ENCODE results near the gene GNAO1.
A peak's percentile ranks its signal among the peaks of the same experiment; 100 is the strongest.

Gene GNAO1

DNA sequence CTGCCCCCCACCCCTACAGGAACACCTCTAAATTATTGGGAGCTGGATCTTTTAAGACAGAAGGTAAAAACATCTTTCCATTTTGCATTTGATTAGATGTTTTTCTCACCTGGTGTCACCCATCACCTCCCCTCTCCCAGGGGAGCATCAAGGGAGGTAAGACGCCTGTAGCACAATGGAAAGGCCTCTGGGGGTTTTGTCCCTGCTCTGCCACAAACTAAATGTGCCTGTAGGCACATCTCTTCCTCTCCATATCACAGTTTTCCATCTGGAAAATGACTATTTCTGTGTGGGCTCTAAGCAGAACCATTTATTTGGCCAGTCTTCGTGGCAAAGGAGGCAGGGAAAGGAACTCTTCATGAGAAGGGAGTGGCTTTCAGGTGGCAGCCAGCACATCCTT is 76.6 kb downstream of the GNAO1 start:
- no peak for FAIRE-seq

DNA sequence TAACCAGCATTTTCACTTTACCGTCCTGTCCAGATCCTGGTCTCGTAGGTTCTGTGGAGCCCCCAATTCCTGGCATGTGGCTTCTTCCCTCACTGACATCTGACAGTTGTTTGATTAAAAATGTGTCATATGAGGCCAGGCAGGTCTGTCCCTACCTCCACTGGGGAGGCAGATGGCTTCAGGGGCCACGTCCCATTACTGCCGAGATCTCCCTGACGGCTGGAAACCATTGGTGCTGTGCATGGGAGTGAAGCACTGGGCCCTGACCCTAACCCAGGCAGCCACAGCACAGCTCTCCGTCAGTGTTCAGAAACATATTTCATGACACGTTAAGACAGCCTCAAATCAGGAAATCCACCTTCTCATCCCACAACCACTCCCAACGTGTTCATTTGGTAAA is 77.5 kb downstream of the GNAO1 start:
- FAIRE-seq, result no peak

DNA sequence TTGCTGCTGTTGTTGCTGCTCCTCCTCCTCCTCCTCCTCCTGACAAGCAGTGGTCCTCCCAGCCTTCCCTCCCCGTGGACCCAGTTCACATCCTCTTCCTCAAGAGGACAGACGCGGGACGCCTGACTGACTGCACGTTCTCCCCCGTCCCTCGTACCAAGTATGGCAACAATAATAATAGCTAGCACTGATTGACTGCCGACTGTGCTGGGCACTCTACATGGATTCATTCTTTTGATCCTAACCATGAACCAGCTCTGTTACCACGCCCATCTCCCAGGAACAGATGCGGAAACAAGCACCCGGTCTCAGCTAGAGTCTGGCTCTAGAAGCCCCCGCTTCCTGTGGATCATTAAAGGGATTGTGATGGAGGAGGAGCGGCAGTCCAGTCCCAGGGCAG is 78.0 kb downstream of the GNAO1 start:
- no peak for FAIRE-seq

DNA sequence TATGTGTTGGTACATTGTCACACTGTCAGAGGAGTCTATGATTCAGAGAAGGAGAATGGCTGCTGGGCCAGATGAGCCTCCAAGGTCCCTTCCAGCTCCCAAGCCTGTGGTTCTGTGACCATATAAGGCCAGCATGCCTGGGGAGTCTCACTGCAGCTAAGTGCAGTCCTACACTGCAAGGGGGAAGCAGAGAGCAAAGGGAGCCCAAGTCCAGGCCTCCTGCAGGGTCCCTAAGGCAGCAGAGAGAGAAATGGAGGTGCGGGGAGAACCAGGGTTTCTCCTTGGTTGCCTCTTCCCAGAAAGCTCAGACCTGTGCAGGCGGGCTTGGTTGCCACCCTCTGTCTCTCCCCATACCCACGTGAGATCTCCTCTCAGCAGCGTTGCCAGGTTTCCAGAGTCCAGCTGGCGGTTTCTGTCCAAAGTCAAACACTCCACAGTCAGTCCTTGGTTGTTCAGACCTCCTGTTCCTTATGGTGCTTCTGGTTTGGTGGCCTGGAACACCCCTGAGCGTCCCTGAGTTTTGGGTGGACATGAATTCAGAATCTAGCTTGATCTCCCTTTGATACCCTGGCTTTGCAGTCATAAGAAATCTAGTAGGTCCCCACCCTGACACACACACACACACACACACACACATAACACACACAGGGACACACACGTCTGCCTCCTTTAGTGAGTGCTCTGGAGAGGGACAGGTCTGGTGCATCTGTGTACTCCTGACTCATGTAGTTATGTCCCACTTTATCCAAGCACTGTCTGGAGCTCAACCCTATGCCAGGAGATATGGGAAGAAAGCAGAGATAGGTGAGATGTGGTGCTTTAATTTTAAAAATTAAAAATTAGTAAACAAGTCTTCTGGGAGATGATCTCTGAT is 78.8 kb downstream of the GNAO1 start:
- peak; percentile 90 for FAIRE-seq

DNA sequence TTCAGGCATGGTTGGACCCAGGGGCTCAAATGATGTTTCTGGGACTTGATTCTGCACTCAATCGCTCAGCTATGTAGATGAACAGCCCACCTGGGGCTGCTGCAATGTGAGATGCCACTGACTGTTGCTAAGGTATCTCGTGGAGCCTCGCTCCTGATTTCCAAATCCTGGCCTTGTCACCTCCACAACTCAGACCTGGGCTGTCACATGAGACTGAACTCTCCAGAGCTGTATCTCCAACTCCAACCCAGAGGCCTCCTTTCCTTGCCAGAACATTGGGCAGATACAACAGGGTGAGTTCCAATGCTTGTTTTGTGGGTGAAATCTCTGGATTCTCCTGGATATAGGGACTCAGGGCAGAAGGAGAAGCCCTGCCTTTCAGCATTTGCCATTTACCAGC is 79.5 kb downstream of the GNAO1 start:
- FAIRE-seq, result no peak

DNA sequence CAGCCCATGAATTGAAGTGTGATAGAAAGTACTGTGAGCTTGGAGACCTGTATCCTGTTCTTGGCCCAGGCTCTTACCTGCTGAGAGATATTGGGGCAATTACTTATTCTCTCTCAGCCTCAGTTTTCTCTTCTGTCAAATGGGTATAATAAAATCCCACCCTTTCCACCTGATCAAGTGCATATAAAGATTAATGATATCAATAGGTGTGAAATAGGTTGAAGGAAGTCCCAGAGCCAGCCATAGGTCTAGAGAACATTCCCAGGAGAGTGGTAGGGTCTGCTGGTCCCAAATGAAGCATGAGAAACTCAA is 81.2 kb downstream of the GNAO1 start:
- FAIRE-seq, result no peak

DNA sequence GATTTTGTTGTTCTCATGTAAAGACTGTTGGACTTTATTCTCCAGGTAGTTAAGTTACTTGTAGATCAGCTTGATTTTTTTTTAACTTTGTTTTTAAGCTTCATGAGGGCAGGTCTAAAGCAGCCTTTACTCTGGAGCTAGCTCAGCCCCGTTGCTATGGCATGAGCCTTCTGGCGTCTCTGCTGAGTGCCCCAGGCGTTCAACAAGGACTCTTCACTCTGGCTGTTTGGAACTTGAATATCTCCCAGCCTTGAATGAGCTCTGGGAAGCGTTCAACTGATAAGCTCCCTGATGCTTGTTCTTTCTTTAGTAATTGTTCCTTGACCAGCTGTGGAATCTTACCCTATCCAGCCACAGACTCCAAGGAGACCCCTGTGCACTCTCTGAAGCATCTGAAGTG is 82.3 kb downstream of the GNAO1 start:
- no peak for FAIRE-seq

DNA sequence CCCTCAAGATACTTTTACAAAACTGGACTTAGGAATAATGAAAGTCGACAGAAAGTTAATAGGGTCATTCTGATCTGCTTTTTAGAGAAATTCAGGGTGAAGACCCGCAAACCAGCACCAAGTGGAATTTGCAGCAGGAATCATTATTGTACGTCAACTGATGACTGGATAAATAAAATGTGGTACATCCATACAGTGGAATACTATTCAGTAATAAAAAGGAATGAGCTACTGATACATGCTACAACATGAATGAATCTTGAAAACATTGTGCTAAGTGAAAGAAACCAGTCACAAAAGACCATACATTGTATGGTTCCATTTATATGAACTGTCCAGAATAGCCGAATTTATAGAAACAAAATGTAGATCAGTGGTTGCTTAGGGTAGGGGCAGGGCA is 83.1 kb downstream of the GNAO1 start:
- no peak for FAIRE-seq

DNA sequence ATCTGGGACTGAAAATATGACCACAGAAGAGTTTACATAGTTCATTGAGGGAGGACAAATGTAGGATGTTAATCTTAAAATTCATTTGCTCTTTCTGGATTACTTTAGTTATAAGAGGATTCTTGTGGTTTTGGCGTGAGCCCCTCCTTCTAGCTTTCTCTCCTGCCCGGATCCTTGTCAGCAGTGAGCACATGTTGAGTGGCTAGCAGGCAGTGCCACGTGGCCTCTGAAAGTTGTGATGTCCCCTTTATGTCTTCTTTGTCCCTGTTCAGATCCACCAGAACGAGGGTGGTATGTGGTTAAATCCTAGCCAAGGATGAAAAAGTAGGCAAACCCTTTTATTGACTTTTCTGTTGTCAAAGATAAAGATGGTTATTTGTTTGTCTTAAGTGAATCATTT is 83.8 kb downstream of the GNAO1 start:
- FAIRE-seq, result no peak

DNA sequence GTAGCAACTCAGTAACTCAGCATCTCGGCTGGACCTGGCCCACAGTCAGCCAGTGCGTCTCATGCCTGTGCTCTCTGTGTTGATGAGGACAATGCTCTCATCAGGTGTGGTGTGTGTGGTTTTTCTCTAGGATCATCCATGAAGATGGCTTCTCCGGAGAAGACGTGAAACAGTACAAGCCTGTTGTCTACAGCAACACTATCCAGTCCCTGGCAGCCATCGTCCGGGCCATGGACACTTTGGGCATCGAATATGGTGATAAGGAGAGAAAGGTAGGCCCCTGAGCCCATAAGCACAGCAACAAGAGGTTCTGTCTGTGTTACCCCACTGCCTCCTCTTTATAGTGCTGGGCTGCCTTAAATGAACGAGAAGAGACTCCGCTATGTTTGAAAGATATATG is 84.5 kb downstream of the GNAO1 start:
- FAIRE-seq, result no peak

DNA sequence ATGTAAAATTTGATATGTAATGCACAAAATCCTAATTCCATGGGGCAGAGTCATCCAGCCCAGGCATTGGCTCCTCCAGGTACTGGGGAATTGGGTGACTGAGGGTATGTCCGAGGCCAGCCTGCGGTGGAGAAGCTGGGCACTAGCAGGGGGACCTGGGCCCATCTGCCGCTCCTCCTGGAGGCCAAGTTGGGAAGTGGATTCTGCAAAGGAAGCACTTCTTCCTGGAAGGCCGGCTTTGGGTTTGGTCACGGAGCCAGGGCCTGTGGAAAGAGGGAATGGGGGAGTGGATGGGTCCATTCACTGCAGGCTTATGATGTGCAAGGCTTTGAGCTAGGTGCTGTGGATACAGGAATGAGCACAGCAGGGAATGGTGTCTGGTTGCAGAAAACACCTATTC is 85.8 kb downstream of the GNAO1 start:
- no peak for FAIRE-seq

DNA sequence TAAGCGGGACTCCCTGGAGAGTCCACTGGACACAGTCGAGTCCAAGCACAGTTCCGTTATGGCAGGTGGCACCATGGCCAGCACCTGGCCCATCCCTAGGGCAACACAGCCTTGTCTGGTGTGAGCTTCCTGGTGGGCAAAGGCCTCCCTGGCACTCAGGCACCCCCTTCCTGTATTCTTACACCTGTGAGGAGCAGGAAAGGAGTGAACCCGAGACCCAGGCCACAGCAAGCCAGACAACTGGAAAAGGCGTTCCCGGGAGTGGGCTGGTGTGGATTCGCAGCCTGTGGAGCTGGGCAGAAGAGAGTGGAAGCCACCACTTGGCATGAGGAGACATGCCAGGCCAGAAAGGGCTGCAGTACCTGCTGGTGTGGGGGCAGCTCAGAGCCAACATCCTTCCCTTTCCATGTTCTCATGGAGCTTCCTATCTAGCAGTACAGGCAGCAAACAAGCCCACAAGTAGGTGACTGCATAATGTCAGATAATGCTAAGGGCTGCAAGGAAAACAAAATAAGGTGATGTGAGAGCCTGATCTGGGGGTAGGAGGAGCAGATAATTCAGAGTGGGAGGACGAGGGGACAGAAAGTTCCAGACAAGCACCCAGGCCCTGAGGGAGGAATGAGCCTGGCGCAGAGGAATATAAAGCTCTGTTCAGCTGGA is 87.0 kb downstream of the GNAO1 start:
- no peak for FAIRE-seq

DNA sequence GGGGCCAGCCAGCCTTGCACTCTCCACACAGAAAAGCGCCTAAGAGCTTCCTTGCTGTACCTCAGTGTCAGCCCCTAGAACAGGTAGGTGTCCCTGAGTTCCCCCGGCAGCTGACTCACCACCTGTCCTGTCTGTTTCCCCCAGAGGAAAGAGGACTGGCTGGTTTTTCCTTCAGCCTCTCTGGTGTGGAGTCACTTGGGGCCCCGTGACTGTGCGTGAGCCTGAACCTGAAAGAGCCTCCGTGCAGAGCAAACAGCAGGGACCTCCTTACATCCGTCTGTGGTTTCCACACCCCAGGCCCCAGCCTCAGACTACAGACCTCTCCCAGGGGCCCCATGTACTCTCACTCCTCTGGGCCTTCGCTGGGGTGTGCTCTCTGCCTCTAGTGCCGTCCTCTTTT is 87.8 kb downstream of the GNAO1 start:
- no peak for FAIRE-seq

DNA sequence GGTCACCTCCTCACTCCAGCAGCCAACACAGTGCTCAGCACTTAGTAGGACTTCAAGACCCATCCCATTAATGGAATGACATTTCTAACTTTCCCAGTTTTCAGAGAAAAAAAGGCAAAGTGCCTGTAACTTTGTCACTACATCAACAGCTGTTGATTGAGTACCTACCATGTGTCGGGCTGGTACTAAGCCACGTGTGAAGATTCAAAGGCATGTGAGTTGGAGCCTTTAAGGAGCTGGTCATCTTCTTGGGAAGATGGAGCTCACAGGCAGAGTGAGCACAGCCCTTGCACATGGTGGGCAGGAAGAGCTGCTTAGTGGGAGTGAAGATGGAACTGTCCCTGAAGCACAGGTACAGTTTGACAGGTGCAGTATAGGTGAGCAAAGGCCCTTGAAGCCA is 88.6 kb downstream of the GNAO1 start:
- FAIRE-seq, result no peak

DNA sequence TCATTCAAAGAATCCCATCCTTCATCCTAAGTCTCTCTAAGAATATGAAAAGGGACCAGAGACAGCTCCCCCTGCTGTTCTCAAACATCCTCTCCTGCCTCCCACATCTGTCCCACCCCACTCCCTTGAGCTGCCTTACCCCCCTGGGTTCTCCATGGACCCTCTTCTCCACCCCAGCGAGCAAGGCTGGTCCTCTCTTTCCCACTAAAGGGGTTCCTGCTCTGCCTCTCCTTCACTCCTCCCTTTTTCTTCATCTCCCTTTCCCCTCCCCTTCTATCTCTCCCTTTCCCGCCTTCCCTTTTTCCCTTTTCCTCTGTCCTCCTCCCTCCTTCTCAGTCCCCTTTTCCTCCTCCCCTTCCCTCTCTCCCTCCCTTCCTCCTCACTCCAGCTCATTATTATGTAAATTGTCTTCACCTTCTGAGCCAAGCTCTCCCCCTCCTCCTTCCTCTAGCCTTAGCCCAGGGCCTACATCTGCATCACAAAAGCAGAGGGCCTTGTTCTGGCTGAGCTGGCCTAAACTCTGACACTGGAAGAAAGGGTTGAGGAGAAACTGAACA is 90.0 kb downstream of the GNAO1 start:
- FAIRE-seq, result no peak

DNA sequence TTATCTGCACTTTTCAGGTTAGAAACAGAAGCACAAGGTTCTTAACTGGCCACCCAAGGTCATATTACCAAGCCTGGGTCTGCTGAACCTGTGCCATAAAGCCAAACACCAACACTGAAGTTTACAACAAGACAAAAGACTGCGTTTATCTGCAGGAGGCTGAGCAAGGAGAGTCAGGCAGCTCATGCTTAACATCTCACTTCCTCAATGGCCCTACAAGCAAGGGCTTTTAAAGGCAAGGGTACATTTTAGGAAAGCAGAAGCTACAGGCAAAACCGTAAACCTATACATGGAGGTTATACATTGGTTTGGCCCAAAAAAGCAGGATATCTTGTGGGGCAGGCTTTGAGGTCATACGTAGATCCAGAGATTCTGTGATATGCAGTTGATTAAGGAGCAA is 91.2 kb downstream of the GNAO1 start:
- FAIRE-seq, result no peak

DNA sequence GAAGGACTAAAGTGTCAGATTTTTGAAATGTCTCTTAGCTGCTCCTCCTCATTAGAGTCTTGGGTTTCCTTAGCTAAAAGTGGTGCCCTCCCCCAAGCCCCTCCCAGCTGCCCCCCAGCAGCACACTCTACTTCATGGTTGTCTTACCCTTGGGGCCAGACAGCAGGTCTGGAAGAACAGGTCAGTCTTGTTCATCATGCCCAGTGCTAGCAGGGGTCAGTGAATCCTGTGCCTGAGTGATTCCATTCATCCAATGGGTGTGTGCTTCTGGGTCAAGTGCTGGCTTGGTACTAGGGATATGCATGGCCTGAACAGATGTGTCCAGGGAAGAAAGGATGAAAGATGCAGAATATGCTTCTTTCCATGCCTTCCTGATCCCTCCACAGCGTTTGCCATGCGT is 93.2 kb downstream of the GNAO1 start:
- FAIRE-seq, result no peak

DNA sequence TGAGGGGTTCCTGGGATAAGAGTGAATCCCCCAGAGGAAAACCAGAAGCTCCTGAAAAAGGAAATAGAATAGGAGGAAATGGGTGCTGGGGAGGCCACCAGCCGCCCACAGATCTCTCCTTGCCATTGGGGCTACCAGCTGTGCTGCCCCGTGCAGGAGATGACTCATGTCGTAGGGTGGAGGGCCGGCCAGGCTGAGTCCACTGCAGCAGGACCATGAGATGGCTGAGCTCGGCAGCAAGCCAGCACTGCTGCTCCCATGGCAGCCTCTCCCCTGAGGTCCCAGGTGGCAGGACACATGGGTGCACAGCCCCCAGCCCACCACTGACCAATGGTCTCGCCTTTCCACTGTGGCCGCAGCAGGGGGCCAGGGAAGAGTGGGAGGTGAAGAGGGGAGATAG is 95.5 kb downstream of the GNAO1 start:
- no peak for FAIRE-seq

DNA sequence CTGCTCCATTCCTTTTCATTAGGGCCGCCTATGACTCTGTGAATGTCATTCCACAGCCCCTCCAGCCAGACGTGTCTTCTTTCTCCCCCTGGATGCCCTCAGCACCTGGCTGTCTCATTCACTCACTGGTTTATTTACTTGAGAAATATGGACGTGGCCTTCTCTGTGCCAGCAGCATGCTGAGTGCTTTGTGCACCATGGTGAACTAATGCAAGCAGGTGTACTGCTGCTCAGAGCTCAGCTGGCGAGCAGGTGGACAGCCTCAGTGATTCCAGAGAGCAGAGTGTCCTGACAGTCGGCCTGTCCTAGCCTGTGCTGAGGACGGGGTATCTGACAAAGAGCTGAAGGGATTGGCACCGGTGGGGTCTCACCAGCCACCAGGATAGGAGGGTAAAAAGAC is 96.7 kb downstream of the GNAO1 start:
- peak; percentile 65 for FAIRE-seq

DNA sequence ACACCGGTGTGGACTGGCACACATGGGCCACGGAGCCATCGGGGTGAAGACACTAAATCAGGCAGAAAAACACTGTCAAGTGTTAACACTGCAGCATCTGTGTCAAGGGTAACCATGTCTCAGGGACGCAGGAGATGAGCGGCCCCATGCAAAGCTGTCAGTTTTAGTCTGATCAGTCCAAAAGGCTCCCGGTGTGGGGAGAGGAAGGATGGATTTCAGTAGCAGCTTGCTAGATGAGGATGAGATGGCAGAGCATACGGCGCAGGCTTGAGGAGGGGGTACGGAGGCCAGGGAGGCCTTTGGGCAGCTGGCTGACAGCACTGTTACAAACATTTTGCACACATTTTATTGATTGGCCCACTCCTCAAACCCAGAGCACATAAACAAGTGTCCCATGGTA is 98.1 kb downstream of the GNAO1 start:
- FAIRE-seq, result no peak

DNA sequence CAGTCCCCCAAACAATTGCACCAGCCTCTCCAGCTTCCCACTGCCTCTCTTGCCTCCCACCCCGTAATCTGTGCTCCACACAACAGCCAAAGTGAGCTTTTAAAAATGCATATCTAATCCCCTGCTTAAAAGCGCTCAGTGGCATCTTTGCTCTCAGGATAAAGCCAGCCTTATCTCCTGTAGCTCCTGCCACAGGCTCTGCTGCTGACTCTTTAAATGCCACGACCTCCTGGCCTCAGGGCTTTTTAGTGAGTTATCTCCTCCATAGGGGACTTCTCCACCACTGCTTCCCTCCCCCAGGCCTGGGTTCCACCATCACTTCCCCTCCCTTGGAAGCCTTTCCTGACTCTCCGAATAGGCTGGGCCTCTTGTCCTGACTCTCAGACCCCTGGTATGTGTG is 98.6 kb downstream of the GNAO1 start:
- FAIRE-seq, result no peak

DNA sequence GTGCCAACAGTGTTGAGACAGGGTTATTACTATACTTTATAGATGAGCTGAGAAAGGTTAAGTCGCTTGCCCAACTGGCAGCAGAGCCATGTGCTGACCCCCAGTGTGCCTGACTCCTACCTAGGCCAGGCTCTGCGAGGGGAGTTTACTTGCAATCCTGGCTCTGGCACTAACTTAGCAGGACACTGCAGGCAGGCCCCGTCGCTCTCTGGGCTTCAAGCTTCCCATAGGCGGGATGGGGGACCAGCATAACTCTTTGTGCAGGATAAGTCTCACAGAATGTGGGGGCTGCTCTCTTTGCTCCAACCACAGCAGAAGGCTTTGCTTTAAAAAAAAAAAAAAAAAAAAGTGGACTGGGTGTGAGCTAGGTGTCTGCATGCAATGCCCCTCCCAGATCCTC is 102.7 kb downstream of the GNAO1 start:
- FAIRE-seq, result no peak

DNA sequence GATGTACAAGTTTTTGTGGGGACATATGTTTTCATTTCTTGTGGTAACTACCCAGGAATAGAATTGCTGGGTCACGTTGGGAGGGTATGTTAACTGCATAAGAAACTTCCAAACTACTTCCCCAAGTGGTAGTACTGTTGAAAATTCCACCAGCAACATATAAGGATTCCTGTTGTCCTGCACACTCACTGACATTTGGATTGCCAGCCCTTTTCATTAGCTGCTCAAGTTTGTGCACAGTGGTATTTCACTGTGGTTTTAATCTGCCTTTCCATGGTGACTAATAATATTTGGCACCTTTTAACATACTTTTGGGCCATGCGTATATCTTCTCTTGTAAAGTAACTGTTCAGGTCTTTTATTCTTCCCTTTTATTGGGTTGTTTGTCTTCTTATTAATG is 103.3 kb downstream of the GNAO1 start:
- FAIRE-seq, result no peak

DNA sequence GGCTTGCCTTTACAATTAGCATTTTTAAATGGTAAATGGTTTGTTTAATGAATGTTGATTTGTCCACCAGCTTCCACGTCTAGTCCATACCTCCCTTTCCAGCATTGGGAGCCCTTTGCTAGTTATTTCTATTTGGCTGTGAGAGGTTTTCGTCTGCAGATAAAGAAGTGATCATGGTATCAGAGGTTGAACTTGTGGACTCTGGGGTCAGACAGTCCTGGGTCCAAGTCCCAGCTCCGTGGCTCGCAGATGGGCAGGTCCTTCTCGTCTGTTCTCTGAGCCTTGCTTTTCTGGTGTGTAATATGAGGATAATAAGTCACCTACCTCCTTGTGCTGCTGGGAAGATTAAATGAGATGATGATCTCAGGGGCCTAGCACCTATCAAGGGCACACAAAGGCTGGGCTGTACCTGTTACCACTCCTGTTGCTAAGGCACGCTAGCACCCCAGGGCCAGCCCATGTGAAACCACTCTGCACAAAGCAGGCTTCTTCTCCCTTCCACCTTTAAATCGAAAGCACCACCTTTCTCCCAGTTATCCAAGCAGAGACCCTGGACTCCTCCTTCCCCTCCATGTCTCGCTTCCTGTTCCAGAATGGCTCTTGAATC is 103.9 kb downstream of the GNAO1 start:
- FAIRE-seq, result peak; percentile 62
